MCF 10A (cell line): Measurements from ENCODE around the gene ADAMTSL3. TPM values are rescaled to one million over a fixed set of nuclear protein-coding genes. Genes with fewer than 3 reads are reported as not detected.

Experiments
- BruUV-seq: library from RNA; stranded (reverse); fragments of 400-500 nt; replicated peaks from 2 replicates; lab custom pipeline; 2021; lab: Mats Ljungman, UMichigan
- CTCF ChIA-PET: fragments of 300-600 bp; sonication (Branson Sonifier 250); formaldehyde crosslinking; extraction: SDS; loops from one replicate; lab custom pipeline; 2021; ENCODE audit warnings: antibody characterized with exemption, inconsistent platforms; lab: Yijun Ruan, JAX
- POLR2A ChIA-PET: fragments of 300-600, 350-650 bp; sonication (Branson Sonifier 250); formaldehyde crosslinking; extraction: SDS; loops from one replicate; lab custom pipeline; 2020; ENCODE audit warnings: antibody characterized with exemption, inconsistent platforms; lab: Yijun Ruan, JAX
- DNase-seq: peaks from one replicate; pipeline ENCODE4 v3.0.0-alpha.2; 2018; ENCODE audit not compliant: unreplicated experiment
- H3K27ac Mint-ChIP-seq: one replicate; pipeline ENCODE4 v1.8.0; 2022; ENCODE audit warnings: mild to moderate bottlenecking, low read depth, mixed read lengths; ENCODE audit not compliant: unreplicated experiment
- H3K27me3 Mint-ChIP-seq: one replicate; pipeline ENCODE4 v1.8.0; 2022; ENCODE audit warnings: mixed read lengths; ENCODE audit not compliant: insufficient read depth, unreplicated experiment
- H3K36me3 Mint-ChIP-seq: one replicate; pipeline ENCODE4 v1.8.0; 2022; ENCODE audit warnings: mild to moderate bottlenecking, moderate library complexity, mixed read lengths; ENCODE audit not compliant: insufficient read depth, unreplicated experiment
- H3K4me1 Mint-ChIP-seq: one replicate; pipeline ENCODE4 v1.8.0; 2022; ENCODE audit warnings: mixed read lengths; ENCODE audit not compliant: insufficient read depth, unreplicated experiment
- H3K4me3 Mint-ChIP-seq: one replicate; pipeline ENCODE4 v1.8.0; 2022; ENCODE audit warnings: mild to moderate bottlenecking, moderate library complexity, mixed read lengths; ENCODE audit not compliant: unreplicated experiment
- H3K9me3 Mint-ChIP-seq: one replicate; pipeline ENCODE4 v1.8.0; 2022; ENCODE audit warnings: mixed read lengths; ENCODE audit not compliant: unreplicated experiment
- CTCF ChIP-seq: fragments of 200-600 bp; IDR thresholded peaks from one replicate; pipeline ENCODE4 v1.8.0; 2022; ENCODE audit warnings: antibody characterized with exemption, mild to moderate bottlenecking; ENCODE audit not compliant: unreplicated experiment
- intact Hi-C: fragments of 100-400 bp; cut with micrococcal nuclease; formaldehyde crosslinking; loops from 2 replicates; pipeline ENCODE4 v1.14.1; 2022
- total RNA-seq: library from RNA; stranded (reverse); gene quantifications from 2 replicates; pipeline ENCODE4 v1.2.3, GENCODE V29; 2022

Gene ADAMTSL3
- total RNA-seq, 1 experiment from 2014 or later, result 1.2 TPM

- intact Hi-C loops, result loop anchor here (5.0 kb wide), 1 partner anchor 381 kb away; no protein-coding TSS in a partner anchor
- no peak overlapping the region for H3K27ac Mint-ChIP-seq
- TF ChIP-seq CTCF, result no peak
- CTCF ChIA-PET, result interaction anchor here (0.6 kb wide), 1 partner anchor 383 kb away, joined by 3 read pairs; no protein-coding TSS in a partner anchor
- no peaks in the 10 kb centered on the region for H3K4me1 Mint-ChIP-seq
- POLR2A ChIA-PET, result no interaction called here
- no peak for DNase-seq
- no TSS peak for BruUV-seq
- H3K27me3 Mint-ChIP-seq, result no peaks in the 10 kb centered on the region
- no peaks in the 10 kb centered on the region for H3K9me3 Mint-ChIP-seq
- no peak overlapping the region for H3K4me3 Mint-ChIP-seq
- H3K36me3 Mint-ChIP-seq, result no peaks in the 10 kb centered on the region
Observed at GRCh38 chr15:83651541-83651940, 2.4 kb upstream of the ADAMTSL3 start.

GRCh38 chr15:83652626-83653204, 1.2 kb upstream of the ADAMTSL3 start:
- no peaks in the 10 kb centered on the region for H3K4me1 Mint-ChIP-seq
- no peak overlapping the region for H3K27ac Mint-ChIP-seq
- no peak for TF ChIP-seq CTCF
- intact Hi-C loops, result loop anchor here (2.0 to 5.0 kb wide), 2 partner anchors 94 to 380 kb away; no protein-coding TSS in a partner anchor
- DNase-seq, result no peak
- POLR2A ChIA-PET, result no interaction called here
- no peaks in the 10 kb centered on the region for H3K36me3 Mint-ChIP-seq
- BruUV-seq, result no TSS peak
- no peak overlapping the region for H3K4me3 Mint-ChIP-seq
- H3K9me3 Mint-ChIP-seq, result no peaks in the 10 kb centered on the region
- no peaks in the 10 kb centered on the region for H3K27me3 Mint-ChIP-seq
- CTCF ChIA-PET, result interaction anchor here (1.3 kb wide), 1 partner anchor 382 kb away, joined by 3 read pairs; no protein-coding TSS in a partner anchor

GRCh38 chr15:83653288-83653638, 660 bp upstream of the ADAMTSL3 start:
- no TSS peak for BruUV-seq
- Mint-ChIP-seq H3K9me3 (no peaks in the 10 kb centered on the region), H3K36me3 (no peaks in the 10 kb centered on the region), H3K4me1 (no peaks in the 10 kb centered on the region), H3K27me3 (no peaks in the 10 kb centered on the region), H3K27ac (no peak overlapping the region), H3K4me3 (peak overlapping the region; percentile 50)
- TF ChIP-seq CTCF, result no peak
- ChIA-PET CTCF (interaction anchor here (0.6 to 1.3 kb wide), 3 partner anchors 122 to 386 kb away, joined by 3 read pairs; no protein-coding TSS in a partner anchor), POLR2A (no interaction called here)
- no peak for DNase-seq
- intact Hi-C loops, result loop anchor here (2.0 to 5.0 kb wide), 2 partner anchors 94 to 379 kb away; no protein-coding TSS in a partner anchor

- POLR2A ChIA-PET, result no interaction called here
- CTCF ChIA-PET, result interaction anchor here (0.6 to 1.0 kb wide), 2 partner anchors 10 to 384 kb away, joined by 3 read pairs; no protein-coding TSS in a partner anchor
- no peaks in the 10 kb centered on the region for H3K36me3 Mint-ChIP-seq
- no peaks in the 10 kb centered on the region for H3K27me3 Mint-ChIP-seq
- no peak overlapping the region for H3K4me3 Mint-ChIP-seq
- DNase-seq, result no peak
- H3K27ac Mint-ChIP-seq, result no peak overlapping the region
- H3K4me1 Mint-ChIP-seq, result no peaks in the 10 kb centered on the region
- no peak for TF ChIP-seq CTCF
- no TSS peak for BruUV-seq
- no peaks in the 10 kb centered on the region for H3K9me3 Mint-ChIP-seq
- intact Hi-C loops, result loop anchor here (5.0 kb wide), 1 partner anchor 378 kb away; no protein-coding TSS in a partner anchor
Observed at GRCh38 chr15:83654379-83655236, 685 bp downstream of the ADAMTSL3 start.
